HPDE6-E6E7 (cell line): ENCODE measurements around the gene SMNDC1.
"Not testable (repeated sequence)": the region's sequence is repeated elsewhere in the genome, so short reads cannot be mapped to it uniquely, and the experiment has no call there.

Experiments used
- DNase-seq: peaks from one replicate; pipeline ENCODE4 v3.0.0; 2011; ENCODE audit warnings: missing footprints; ENCODE audit errors: extremely low spot score

Gene SMNDC1

DNA sequence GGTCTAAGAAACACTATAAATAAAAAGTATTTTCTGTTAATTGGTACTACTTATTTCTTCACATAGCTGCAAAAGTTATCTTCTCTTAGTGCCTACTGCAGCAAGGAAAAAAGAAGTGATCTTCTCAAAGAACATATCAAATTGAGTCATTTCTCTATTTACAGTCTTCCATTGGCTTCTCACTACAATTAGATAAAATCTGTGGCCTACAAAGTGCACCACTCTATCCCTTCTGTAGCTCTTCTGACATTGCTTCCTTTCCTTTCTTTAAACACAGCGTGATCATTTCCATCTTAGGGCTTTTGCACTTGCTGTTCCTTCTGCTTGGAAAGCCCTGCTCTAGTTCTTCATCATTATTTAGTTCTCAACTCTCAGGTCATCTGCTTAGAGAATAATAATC is 52.6 kb downstream of the SMNDC1 start:
- no peak for DNase-seq

- DNase-seq: not testable (repeated sequence)
Measured at GRCh38 chr10:110251392-110251791, 53.3 kb downstream of the SMNDC1 start.

DNA sequence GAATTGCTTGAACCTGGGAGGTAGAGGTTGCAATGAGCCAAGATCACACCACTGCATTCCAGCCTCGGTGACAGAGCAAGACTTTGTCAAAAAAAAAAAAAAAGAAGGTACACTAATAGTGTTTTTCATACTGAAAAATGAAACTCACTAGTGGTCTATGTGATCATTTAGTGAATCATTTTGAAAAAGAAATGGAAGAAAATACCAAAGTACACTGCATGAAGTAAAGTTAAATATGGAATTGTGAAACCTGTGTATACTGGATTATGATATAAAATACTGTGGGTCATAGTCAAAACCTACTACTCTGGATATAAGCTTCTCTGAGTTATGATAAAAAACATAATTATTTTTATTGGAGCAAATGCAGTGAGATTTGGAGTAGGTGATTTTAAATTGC is 55.2 kb downstream of the SMNDC1 start:
- not testable (repeated sequence) for DNase-seq

DNA sequence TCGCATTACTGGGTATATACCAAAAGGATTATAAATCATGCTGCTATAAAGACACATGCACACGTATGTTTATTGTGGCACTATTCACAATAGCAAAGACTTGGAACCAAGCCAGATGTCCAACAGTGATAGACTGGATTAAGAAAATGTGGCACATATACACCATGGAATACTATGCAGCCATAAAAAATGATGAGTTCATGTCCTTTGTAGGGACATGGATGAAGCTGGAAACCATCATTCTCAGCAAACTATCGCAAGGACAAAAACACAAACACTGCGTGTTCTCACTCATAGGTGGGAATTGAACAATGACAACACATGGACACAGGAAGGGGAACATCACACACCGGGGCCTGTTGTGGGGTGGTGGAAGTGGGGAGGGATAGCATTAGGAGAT is 56.9 kb downstream of the SMNDC1 start:
- DNase-seq: not testable (repeated sequence)

DNA sequence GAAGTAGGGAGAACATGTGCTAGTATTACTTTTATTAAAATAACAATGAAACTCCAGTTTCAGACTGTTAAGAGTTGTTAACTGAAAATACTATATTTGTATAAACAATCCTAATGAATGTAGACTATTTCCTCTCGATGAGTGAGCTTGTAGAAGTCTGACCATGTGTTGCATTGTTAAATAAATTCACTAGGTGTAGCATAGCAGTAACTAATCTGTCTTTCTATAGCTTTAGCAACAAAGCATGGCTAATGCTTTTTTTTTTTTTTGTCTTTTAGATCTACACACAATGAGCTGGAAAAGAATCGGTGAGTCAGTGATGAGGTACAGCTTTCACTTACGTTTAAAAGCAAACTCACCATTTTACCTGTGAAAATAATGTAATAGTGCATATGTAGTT is 60.2 kb downstream of the SMNDC1 start:
- no peak for DNase-seq

GRCh38 chr10:110242511-110242910 is 62.2 kb downstream of the SMNDC1 start:
- no peak for DNase-seq

GRCh38 chr10:110241841-110242240 is 62.9 kb downstream of the SMNDC1 start:
- DNase-seq: no peak

GRCh38 chr10:110241407-110241806 is 63.3 kb downstream of the SMNDC1 start:
- no peak for DNase-seq
